AG10803 (cell line): Measurements from ENCODE around the gene DDR2.
"Not testable (repeated sequence)": the region's sequence is repeated elsewhere in the genome, so short reads cannot be mapped to it uniquely, and the experiment has no call there.

ENCODE experiments used
- DNase-seq: peaks from one replicate; pipeline ENCODE4 v3.0.0; 2010; ENCODE audit warnings: low read depth
- H3K4me3 ChIP-seq: 2 replicates; pipeline ENCODE4 v1.5.1; 2011; ENCODE audit warnings: mild to moderate bottlenecking, low read length, control low read depth
- TF ChIP-seq, protein P1 (sequence below): conservative IDR thresholded peaks from 2 replicates; pipeline ENCODE4 v1.5.1; 2011; ENCODE audit warnings: mild to moderate bottlenecking, low read length, control low read depth, inconsistent platforms

Gene DDR2

DNA sequence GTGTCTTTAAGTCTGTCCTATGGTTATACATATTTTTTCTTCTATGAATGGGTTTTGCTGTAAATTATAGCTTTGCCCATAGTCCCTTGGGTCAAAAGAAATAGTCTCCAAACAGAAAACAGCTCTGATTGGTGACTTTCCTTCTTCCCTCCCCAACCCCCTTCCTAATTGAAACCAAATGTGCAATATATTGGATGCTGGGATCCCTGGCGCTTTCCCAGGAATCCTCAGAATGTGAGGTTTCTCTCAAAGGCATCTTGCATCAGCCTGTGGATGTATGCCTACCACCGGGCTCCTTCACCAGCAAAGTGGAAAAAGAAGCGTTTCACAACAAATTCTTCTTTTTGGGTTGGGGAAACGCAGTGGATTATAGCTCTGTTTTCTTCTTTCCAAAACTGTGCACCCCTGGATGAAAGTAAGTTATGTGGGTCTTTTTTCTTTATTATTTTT, at the start of gene DDR2:
DDR2 (plus strand) TSS at position 248 of the 450 bp plus-strand sequence. CDS start 86,600 bp downstream, outside the sequence.
- H3K4me3 ChIP-seq: peak within 1 kb of the TSS; percentile 79
- peak; percentile 99 for DNase-seq
- TF ChIP-seq, protein P1, sequence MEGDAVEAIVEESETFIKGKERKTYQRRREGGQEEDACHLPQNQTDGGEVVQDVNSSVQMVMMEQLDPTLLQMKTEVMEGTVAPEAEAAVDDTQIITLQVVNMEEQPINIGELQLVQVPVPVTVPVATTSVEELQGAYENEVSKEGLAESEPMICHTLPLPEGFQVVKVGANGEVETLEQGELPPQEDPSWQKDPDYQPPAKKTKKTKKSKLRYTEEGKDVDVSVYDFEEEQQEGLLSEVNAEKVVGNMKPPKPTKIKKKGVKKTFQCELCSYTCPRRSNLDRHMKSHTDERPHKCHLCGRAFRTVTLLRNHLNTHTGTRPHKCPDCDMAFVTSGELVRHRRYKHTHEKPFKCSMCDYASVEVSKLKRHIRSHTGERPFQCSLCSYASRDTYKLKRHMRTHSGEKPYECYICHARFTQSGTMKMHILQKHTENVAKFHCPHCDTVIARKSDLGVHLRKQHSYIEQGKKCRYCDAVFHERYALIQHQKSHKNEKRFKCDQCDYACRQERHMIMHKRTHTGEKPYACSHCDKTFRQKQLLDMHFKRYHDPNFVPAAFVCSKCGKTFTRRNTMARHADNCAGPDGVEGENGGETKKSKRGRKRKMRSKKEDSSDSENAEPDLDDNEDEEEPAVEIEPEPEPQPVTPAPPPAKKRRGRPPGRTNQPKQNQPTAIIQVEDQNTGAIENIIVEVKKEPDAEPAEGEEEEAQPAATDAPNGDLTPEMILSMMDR: no peak

DNA sequence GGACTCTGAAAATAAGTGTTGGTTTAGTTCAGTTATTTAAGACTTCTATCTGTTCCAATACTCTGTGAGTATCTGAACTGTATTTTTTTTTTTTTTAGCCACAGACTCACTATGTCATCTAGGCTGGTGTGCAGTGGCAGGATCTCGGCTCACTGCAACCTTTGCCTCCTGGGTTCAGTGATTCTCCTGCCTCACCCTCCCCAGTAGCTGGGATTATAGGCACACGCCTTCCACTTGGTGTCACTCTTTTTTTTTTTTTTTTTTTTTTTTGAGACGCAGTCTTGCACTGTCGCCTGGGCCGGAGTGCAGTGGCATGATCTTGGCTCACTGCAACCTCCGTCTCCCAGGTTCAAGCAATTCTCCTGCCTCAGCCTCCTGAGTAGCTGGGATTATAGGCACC, 49.4 kb upstream of the DDR2 start:
- DNase-seq, H3K4me3 ChIP-seq: not testable (repeated sequence)

DNA sequence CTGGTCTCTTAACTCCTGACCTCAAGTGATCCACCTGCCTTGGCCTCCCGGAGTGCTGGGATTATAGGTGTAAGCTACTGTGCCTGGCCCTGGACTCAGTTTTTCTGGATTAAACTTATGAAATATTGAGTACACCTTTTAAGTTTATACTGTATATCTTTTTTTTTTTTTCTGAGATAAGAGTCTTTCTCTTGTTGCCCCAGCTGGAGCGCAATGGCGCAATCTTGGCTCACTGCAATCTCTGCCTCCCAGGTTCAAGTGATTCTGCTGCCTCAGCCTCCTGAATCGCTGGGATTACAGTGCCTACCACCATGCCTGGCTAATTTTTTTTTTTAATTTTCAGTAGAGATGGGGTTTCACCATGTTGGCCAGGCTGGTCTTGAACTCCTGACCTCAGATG, 47.2 kb upstream of the DDR2 start:
- not testable (repeated sequence) for DNase-seq, H3K4me3 ChIP-seq

DNA sequence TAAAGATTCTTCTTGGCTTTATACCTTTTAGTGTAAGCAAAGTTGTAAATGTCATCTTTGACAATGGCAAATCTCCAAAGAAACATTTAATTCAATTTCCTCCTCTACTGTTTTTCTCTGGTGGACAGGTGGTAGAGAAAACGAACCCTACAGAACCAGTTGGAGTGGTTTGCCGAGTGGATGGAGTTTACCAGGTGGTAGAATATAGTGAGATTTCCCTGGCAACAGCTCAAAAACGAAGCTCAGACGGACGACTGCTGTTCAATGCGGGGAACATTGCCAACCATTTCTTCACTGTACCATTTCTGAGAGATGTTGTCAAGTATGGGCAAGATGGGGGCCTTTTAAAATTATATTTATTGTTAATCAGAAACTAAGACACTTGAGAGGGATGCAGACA, 44.9 kb upstream of the DDR2 start:
- H3K4me3 ChIP-seq: no peak overlapping the region
- DNase-seq: no peak
- TF ChIP-seq, protein P1: no peak

DNA sequence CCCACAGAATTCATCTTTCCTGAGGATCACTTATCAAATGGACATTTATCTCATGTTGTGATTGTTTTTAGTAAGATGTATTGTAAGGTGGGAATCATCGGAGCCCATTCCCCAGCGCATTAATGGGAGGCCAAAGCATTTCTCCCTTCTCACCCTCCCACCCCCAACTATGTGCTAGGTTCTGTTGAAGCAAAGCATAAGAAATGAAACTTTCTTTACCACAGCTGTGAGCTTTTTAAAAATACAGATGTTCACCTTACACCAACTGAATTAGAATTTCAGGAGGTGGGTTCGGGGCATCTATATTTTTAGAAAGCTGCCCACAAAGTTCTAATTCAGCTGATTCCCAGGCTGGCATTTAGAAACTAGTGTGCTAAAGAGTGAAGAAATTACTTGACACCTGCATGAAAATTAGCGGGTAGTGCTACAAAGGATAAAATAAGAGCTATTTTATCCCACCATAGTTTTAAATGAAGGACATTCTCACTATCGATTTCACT, 44.5 kb upstream of the DDR2 start:
- TF ChIP-seq, protein P1: no peak
- no peak overlapping the region for H3K4me3 ChIP-seq
- DNase-seq: no peak

DNA sequence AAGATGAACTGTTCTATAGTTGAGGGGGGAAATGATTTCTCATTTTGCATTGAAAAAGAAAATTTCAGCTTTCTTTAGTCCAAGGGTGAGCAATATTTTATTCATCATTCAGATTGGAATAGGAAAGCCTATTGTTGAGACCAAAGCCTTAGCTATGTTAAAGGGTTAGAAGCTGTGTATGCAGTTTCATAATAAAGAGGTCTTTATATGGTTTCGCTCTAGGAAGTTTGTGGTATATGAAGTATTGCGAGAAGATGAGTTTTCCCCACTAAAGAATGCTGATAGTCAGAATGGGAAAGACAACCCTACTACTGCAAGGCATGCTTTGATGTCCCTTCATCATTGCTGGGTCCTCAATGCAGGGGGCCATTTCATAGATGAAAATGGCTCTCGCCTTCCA, 42.2 kb upstream of the DDR2 start:
- TF ChIP-seq, protein P1: no peak
- no peak for DNase-seq

DNA sequence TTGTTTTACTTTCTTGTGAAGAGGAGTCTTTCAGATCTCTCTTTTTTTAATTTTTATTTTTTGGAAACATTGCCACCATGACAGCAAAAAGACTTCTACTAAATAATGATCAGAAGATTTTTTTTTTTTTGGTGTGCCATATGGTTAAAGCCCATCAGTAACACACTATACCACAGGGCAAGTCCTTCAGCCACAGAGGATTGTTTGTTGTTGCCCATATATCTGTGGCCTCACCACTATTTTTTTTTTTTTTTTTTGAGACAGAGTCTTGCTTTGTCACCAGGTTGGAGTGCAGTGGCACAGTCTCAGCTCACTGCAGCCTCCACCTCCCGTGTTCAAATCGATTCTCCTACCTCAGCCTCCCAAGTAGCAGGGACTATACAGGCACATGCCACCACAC, 41.6 kb upstream of the DDR2 start:
- H3K4me3 ChIP-seq: no peak overlapping the region
- no peak for DNase-seq
- TF ChIP-seq, protein P1: no peak

More for the DNA sequence above, 42.2 kb upstream of the DDR2 start:
- H3K4me3 ChIP-seq: no peak overlapping the region

DNA sequence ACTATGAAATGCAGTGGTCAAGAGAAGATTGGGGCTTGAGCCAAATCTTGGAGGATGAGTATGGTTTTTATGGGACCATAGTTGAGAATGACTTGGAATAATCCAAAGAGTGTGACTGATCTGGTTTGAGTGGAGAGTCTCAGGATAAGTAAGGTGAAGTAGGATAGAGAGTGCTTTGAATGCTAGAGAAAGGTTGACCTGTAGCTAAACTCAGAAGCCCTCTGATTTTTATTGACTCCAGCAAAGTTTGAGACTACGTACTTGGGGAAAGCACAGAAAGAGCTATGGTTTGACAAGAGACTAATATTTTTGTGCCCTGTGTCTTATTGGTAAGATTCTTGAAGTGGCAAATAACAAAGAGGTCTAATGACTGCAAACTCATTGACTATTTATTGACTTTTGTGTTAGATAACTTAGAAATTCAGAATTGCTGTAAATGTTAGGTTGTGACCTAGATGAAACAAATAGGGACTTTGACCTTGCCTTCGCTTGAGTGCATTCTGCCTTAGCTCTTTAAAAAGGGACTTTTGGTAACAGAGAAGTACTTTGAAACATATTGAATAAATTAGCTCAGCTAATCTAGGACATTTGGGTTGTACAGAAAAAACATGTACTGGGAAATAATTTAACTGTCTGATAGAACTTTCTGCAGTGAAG, 35.6 kb upstream of the DDR2 start:
- H3K4me3 ChIP-seq: no peak overlapping the region
- TF ChIP-seq, protein P1: no peak
- no peak for DNase-seq
